ENCODE results near the gene ATXN10.

DNA sequence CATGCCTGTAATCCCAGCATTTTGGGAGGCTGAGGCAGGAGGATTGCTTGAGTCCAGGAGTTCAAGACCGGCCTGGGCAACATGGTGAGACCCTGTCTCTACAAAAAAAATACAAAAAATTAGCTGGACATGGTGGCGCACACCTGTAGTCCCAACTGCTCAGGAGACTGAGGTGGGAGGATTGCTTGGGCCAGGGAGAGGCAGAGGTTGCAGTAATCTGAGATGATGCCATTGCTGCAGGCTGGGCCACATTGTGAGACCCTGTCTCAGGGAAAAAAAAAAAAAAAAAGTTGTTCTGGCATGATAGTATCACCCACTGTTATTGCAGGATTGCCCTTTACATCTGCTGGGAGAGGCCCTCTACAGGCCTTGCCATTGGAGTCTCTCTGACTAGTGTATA is 18.4 kb downstream of the ATXN10 start:
- TF ChIP-seq, protein P1, sequence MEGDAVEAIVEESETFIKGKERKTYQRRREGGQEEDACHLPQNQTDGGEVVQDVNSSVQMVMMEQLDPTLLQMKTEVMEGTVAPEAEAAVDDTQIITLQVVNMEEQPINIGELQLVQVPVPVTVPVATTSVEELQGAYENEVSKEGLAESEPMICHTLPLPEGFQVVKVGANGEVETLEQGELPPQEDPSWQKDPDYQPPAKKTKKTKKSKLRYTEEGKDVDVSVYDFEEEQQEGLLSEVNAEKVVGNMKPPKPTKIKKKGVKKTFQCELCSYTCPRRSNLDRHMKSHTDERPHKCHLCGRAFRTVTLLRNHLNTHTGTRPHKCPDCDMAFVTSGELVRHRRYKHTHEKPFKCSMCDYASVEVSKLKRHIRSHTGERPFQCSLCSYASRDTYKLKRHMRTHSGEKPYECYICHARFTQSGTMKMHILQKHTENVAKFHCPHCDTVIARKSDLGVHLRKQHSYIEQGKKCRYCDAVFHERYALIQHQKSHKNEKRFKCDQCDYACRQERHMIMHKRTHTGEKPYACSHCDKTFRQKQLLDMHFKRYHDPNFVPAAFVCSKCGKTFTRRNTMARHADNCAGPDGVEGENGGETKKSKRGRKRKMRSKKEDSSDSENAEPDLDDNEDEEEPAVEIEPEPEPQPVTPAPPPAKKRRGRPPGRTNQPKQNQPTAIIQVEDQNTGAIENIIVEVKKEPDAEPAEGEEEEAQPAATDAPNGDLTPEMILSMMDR (IDR thresholded peaks at IDR 0.05; ENCODE audit: insufficient read depth, low read length, poor library complexity, severe bottlenecking): no peak
- no peak for TF ChIP-seq EZH2phosphoT487 (conservative IDR thresholded peaks at IDR 0.05; ENCODE audit: low read length)
